IMR-90 (cell line): ENCODE results near the gene ADCY1. TPM values are rescaled to one million over a fixed set of nuclear protein-coding genes. Genes with fewer than 3 reads are reported as not detected.

Source experiments
- ATAC-seq: fragments of 200-7000 bp; cut with Tn5 transposase; 2 replicates; pipeline ENCODE4 v1.9.1; 2020; ENCODE audit warnings: low read depth, mild to moderate bottlenecking, moderate library complexity
- BruUV-seq: library from RNA; stranded (reverse); fragments of 400-500 nt; replicated peaks from 2 replicates; lab custom pipeline; 2021; lab: Mats Ljungman, UMichigan
- CTCF ChIA-PET: fragments of 300-600 bp; formaldehyde crosslinking; extraction: SDS; loops from one replicate; lab custom pipeline; 2021; ENCODE audit warnings: antibody characterized with exemption; lab: Yijun Ruan, JAX
- POLR2A ChIA-PET: fragments of 300-600 bp; sonication (Branson Sonifier 250); formaldehyde crosslinking; loops from one replicate; lab custom pipeline; 2022; ENCODE audit warnings: antibody characterized with exemption; ENCODE audit not compliant: unreplicated experiment; lab: Charles Lee
- DNase-seq: peaks from one replicate; pipeline ENCODE4 v3.0.0; 2013
- H2AFZ ChIP-seq: replicated peaks from 2 replicates; pipeline ENCODE3; 2013; ENCODE audit warnings: low read length, mild to moderate bottlenecking; ENCODE audit not compliant: poor library complexity
- H2AK5ac ChIP-seq: 2 replicates; pipeline ENCODE4 v1.6.1; 2013; ENCODE audit warnings: low read depth, low read length, inconsistent platforms
- H2AK9ac ChIP-seq: replicated peaks from 2 replicates; pipeline ENCODE3; 2013; ENCODE audit warnings: mild to moderate bottlenecking, low read depth, low read length, moderate library complexity; ENCODE audit not compliant: poor library complexity
- H2BK120ac ChIP-seq: 2 replicates; pipeline ENCODE4 v1.6.1; 2013; ENCODE audit warnings: low read depth, low read length, inconsistent platforms
- H2BK15ac ChIP-seq: 3 replicates; pipeline ENCODE4 v1.6.1; 2013; ENCODE audit warnings: low read depth, low read length, inconsistent platforms
- H2BK20ac ChIP-seq: 2 replicates; pipeline ENCODE4 v1.6.1; 2013; ENCODE audit warnings: low read depth, mild to moderate bottlenecking, inconsistent platforms, low read length, moderate library complexity
- H2BK5ac ChIP-seq: 2 replicates; pipeline ENCODE4 v1.6.1; 2013; ENCODE audit warnings: mild to moderate bottlenecking, low read depth, low read length, inconsistent platforms; ENCODE audit not compliant: poor library complexity, severe bottlenecking
- H3K14ac ChIP-seq: replicated peaks from 2 replicates; pipeline ENCODE4 v1.6.1; 2013; ENCODE audit warnings: low read depth, low read length, inconsistent platforms
- H3K18ac ChIP-seq: 2 replicates; pipeline ENCODE4 v1.6.1; 2013; ENCODE audit warnings: low read depth, low read length, control low read depth
- H3K23ac ChIP-seq: 2 replicates; pipeline ENCODE4 v1.6.1; 2013; ENCODE audit warnings: low read depth, low read length, inconsistent platforms
- H3K27ac ChIP-seq: 2 replicates; pipeline ENCODE4 v1.5.1; 2013; ENCODE audit warnings: mild to moderate bottlenecking, control low read depth, low read length; ENCODE audit not compliant: insufficient read depth
- H3K27me3 ChIP-seq: 2 replicates; pipeline ENCODE4 v1.6.1; 2013; ENCODE audit warnings: low read length; ENCODE audit not compliant: control insufficient read depth, insufficient read depth
- H3K36me3 ChIP-seq: 2 replicates; pipeline ENCODE4 v1.6.1; 2013; ENCODE audit warnings: low read length, mixed read lengths; ENCODE audit not compliant: control insufficient read depth, insufficient read depth
- H3K4ac ChIP-seq: 2 replicates; pipeline ENCODE4 v1.6.1; 2013; ENCODE audit warnings: low read depth, low read length, inconsistent platforms
- H3K4me1 ChIP-seq: 2 replicates; pipeline ENCODE4 v1.6.1; 2013; ENCODE audit warnings: low read length, mixed read lengths; ENCODE audit not compliant: control insufficient read depth, insufficient read depth
- H3K4me2 ChIP-seq: 2 replicates; pipeline ENCODE4 v1.6.1; 2013; ENCODE audit warnings: low read depth, mild to moderate bottlenecking, control low read depth, low read length, moderate library complexity
- H3K4me3 ChIP-seq: 2 replicates; pipeline ENCODE4 v1.5.1; 2013; ENCODE audit warnings: low read depth, mild to moderate bottlenecking, control low read depth, low read length, moderate library complexity; ENCODE audit not compliant: insufficient read depth
- H3K56ac ChIP-seq: 2 replicates; pipeline ENCODE4 v1.6.1; 2013; ENCODE audit warnings: low read length, inconsistent platforms; ENCODE audit not compliant: insufficient read depth; ENCODE audit errors: extremely low read depth
- H3K79me1 ChIP-seq, 2 experiments: 2 replicates each; pipeline ENCODE4 v1.6.1; 2013; ENCODE audit warnings: low read length in 2 of 2, inconsistent platforms in 1 of 2, low read depth in 1 of 2
- H3K9ac ChIP-seq: 2 replicates; pipeline ENCODE4 v1.6.1; 2013; ENCODE audit warnings: low read depth, low read length, control low read depth
- H3K9me1 ChIP-seq: 2 replicates; pipeline ENCODE4 v1.6.1; 2013; ENCODE audit warnings: low read length, inconsistent platforms; ENCODE audit not compliant: insufficient read depth
- H3K9me3 ChIP-seq: 2 replicates; pipeline ENCODE4 v1.6.1; 2013; ENCODE audit warnings: low read length; ENCODE audit not compliant: control insufficient read depth, insufficient read depth
- H4K20me1 ChIP-seq: 2 replicates; pipeline ENCODE4 v1.6.1; 2013; ENCODE audit warnings: low read length, inconsistent platforms; ENCODE audit not compliant: insufficient read depth
- H4K5ac ChIP-seq: 2 replicates; pipeline ENCODE4 v1.6.1; 2013; ENCODE audit warnings: mild to moderate bottlenecking, low read depth, low read length, control low read depth
- H4K8ac ChIP-seq, 2 experiments: 2 replicates each; pipeline ENCODE4 v1.6.1; 2013; ENCODE audit warnings: low read depth in 2 of 2, low read length in 2 of 2, control low read depth in 1 of 2, inconsistent platforms in 1 of 2
- H4K91ac ChIP-seq: 2 replicates; pipeline ENCODE4 v1.6.1; 2013; ENCODE audit warnings: low read depth, low read length, inconsistent platforms; ENCODE audit not compliant: insufficient read depth
- BHLHE40 ChIP-seq: fragments of 150-350 bp; IDR thresholded peaks from 2 replicates; pipeline ENCODE4 v1.6.1; 2016; ENCODE audit warnings: mild to moderate bottlenecking, low read depth, low read length
- CEBPB ChIP-seq: IDR thresholded peaks from 2 replicates; pipeline ENCODE4 v1.6.1; 2012; ENCODE audit warnings: low read depth, low read length, improper control_type of control experiment
- CHD1 ChIP-seq: IDR thresholded peaks from 2 replicates; pipeline ENCODE4 v1.6.1; 2012; ENCODE audit warnings: low read depth, low read length, improper control_type of control experiment
- ELK1 ChIP-seq: fragments of 150-350 bp; IDR thresholded peaks from 2 replicates; pipeline ENCODE4 v1.6.1; 2016; ENCODE audit warnings: low read depth, mild to moderate bottlenecking, low read length, moderate library complexity, borderline replicate concordance
- MAFK ChIP-seq: IDR thresholded peaks from 2 replicates; pipeline ENCODE4 v1.6.1; 2012; ENCODE audit warnings: low read depth, low read length, improper control_type of control experiment
- MAZ ChIP-seq: IDR thresholded peaks from 2 replicates; pipeline ENCODE4 v1.6.1; 2012; ENCODE audit warnings: low read depth, mild to moderate bottlenecking, low read length, improper control_type of control experiment, moderate library complexity, borderline replicate concordance
- MXI1 ChIP-seq: IDR thresholded peaks from 2 replicates; pipeline ENCODE4 v1.6.1; 2012; ENCODE audit warnings: low read depth, mild to moderate bottlenecking, low read length, moderate library complexity, borderline replicate concordance
- NFE2L2 ChIP-seq: fragments of 150-350 bp; IDR thresholded peaks from 2 replicates; pipeline ENCODE4 v1.6.1; 2016; ENCODE audit warnings: low read depth, mild to moderate bottlenecking, low read length
- POLR2A ChIP-seq: IDR thresholded peaks from 2 replicates; pipeline ENCODE4 v1.6.1; 2012; ENCODE audit warnings: mild to moderate bottlenecking, low read depth, low read length
- RAD21 ChIP-seq: IDR thresholded peaks from 2 replicates; pipeline ENCODE4 v1.6.1; 2012; ENCODE audit warnings: low read length, improper control_type of control experiment
- RCOR1 ChIP-seq: IDR thresholded peaks from 2 replicates; pipeline ENCODE4 v1.6.1; 2012; ENCODE audit warnings: mild to moderate bottlenecking, low read length, improper control_type of control experiment; ENCODE audit not compliant: insufficient replicate concordance
- RFX5 ChIP-seq: IDR thresholded peaks from 2 replicates; pipeline ENCODE4 v1.8.0; 2012; ENCODE audit warnings: low read depth, mild to moderate bottlenecking, low read length, moderate library complexity
- SMC3 ChIP-seq: fragments of 150-350 bp; IDR thresholded peaks from 2 replicates; pipeline ENCODE4 v1.6.1; 2016; ENCODE audit warnings: low read depth, mild to moderate bottlenecking, antibody characterized with exemption, low read length, moderate library complexity
- WGBS, 2 experiments: methylation state at CpG; one replicate each; pipeline versions ENCODE4 v1.1.5 to v1.1.7; 2013; ENCODE audit warnings: missing lambda C conversion rate in 2 of 2; ENCODE audit not compliant: insufficient read length in 1 of 2; ENCODE audit errors: extremely low coverage in 2 of 2; 5-methylcytosine and 5-hydroxymethylcytosine counted together
- dilution Hi-C: fragments of 300-500 bp; cut with HindIII; formaldehyde crosslinking; loops from one replicate; pipeline ENCODE4 v1.14.3; 2018; ENCODE audit warnings: low sequenced_read_pairs; ENCODE audit not compliant: unreplicated experiment
- in situ Hi-C: fragments of 300-500 bp; cut with MboI; formaldehyde crosslinking; loops from 3 replicates; pipeline ENCODE4 v1.14.3; 2019; ENCODE audit warnings: low sequenced_read_pairs, inconsistent platforms, mixed read lengths
- intact Hi-C: fragments of 100-400 bp; cut with micrococcal nuclease; formaldehyde crosslinking; loops from 2 replicates; pipeline ENCODE4 v1.10.0; 2022
- polyA plus RNA-seq, 3 experiments: library from polyadenylated mRNA; depleted of rRNA; stranded (reverse); fragments of >200 nt; gene quantifications; 2 replicates each; pipeline ENCODE4 v1.2.3, GENCODE V29; 2012; ENCODE audit warnings: low replicate concordance in 1 of 3
- total RNA-seq: library from RNA; depleted of rRNA; stranded (reverse); fragments of >200 nt; gene quantifications from 2 replicates; pipeline ENCODE4 v1.2.3, GENCODE V29; 2012
- TF ChIP-seq, protein P1 (sequence below): fragments of 150-350 bp; IDR thresholded peaks from 2 replicates; pipeline ENCODE4 v1.6.1; 2017; ENCODE audit warnings: mild to moderate bottlenecking, antibody characterized with exemption, low read length, low read depth
- TF ChIP-seq, protein P2 (sequence below): conservative IDR thresholded peaks from 2 replicates; pipeline ENCODE4 v1.5.1; 2012; ENCODE audit warnings: mild to moderate bottlenecking, low read depth, low read length, improper control_type of control experiment

ADCY1 gene
- total and polyA plus RNA-seq, 2 of the 4 experiments (the other 2 are of a cell fraction) = 0.18 to 0.24 TPM

- H3K14ac ChIP-seq = no peak overlapping the region
- H3K36me3 ChIP-seq = no peaks in the 10 kb centered on the region
- peaks cover 33% of the 10 kb centered on the region for H3K27me3 ChIP-seq
- 71% methylated on average over 1 of the region's 4 CpGs; no CpG with 5 or more reads in 1 of the 2 experiments for WGBS, 2 experiments
- no peak overlapping the region for H2AK5ac ChIP-seq
- no peak overlapping the region for H2AFZ ChIP-seq
- H3K4ac ChIP-seq = no peak overlapping the region
- no TSS peak for BruUV-seq
- DNase-seq (no peak), ATAC-seq (no peak)
- H2BK20ac ChIP-seq = no peak overlapping the region
- no peak overlapping the region for H2BK5ac ChIP-seq
- no peak overlapping the region for H3K4me3 ChIP-seq
- ChIA-PET CTCF (no interaction called here), POLR2A (no interaction called here)
- H3K18ac ChIP-seq = no peak overlapping the region
- no peak overlapping the region for H2BK120ac ChIP-seq
- no peaks in the 10 kb centered on the region for H3K9me3 ChIP-seq
- H2BK15ac ChIP-seq = no peak overlapping the region
- dilution Hi-C loops = no loop called here
- intact Hi-C loops = no loop called here
- H4K5ac ChIP-seq = no peak overlapping the region
- no peak overlapping the region for H3K23ac ChIP-seq
- H3K56ac ChIP-seq = no peak overlapping the region
- H2AK9ac ChIP-seq = no peak overlapping the region
- in situ Hi-C loops = no loop called here
- H3K9me1 ChIP-seq = no peaks in the 10 kb centered on the region
- no peaks in the 10 kb centered on the region for H4K20me1 ChIP-seq
- TF ChIP-seq BHLHE40 = no peak
- no peak for TF ChIP-seq CEBPB
- no peak for TF ChIP-seq NFE2L2
- no peak for TF ChIP-seq RAD21
- TF ChIP-seq RFX5 = no peak
- TF ChIP-seq RCOR1 = no peak
- TF ChIP-seq POLR2A = no peak
- TF ChIP-seq MXI1 = no peak
- TF ChIP-seq SMC3 = no peak
- no peak for TF ChIP-seq MAZ
- TF ChIP-seq, protein P1, sequence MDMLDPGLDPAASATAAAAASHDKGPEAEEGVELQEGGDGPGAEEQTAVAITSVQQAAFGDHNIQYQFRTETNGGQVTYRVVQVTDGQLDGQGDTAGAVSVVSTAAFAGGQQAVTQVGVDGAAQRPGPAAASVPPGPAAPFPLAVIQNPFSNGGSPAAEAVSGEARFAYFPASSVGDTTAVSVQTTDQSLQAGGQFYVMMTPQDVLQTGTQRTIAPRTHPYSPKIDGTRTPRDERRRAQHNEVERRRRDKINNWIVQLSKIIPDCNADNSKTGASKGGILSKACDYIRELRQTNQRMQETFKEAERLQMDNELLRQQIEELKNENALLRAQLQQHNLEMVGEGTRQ = no peak
- no peak for TF ChIP-seq MAFK
- TF ChIP-seq CHD1 = no peak
- TF ChIP-seq, protein P2, sequence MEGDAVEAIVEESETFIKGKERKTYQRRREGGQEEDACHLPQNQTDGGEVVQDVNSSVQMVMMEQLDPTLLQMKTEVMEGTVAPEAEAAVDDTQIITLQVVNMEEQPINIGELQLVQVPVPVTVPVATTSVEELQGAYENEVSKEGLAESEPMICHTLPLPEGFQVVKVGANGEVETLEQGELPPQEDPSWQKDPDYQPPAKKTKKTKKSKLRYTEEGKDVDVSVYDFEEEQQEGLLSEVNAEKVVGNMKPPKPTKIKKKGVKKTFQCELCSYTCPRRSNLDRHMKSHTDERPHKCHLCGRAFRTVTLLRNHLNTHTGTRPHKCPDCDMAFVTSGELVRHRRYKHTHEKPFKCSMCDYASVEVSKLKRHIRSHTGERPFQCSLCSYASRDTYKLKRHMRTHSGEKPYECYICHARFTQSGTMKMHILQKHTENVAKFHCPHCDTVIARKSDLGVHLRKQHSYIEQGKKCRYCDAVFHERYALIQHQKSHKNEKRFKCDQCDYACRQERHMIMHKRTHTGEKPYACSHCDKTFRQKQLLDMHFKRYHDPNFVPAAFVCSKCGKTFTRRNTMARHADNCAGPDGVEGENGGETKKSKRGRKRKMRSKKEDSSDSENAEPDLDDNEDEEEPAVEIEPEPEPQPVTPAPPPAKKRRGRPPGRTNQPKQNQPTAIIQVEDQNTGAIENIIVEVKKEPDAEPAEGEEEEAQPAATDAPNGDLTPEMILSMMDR = no peak
- TF ChIP-seq ELK1 = no peak
- H3K4me1 ChIP-seq = no peaks in the 10 kb centered on the region
- no peak overlapping the region for H4K8ac ChIP-seq
- no peak overlapping the region for H3K27ac ChIP-seq
- no peak overlapping the region for H3K4me2 ChIP-seq
- no peak overlapping the region for H3K9ac ChIP-seq
- H3K79me1 ChIP-seq = no peaks in the 10 kb centered on the region
- H4K91ac ChIP-seq = no peak overlapping the region
Observed at GRCh38 chr7:45566961-45567360, 7.2 kb upstream of the ADCY1 start.
